H1 (cell line): Measurements from ENCODE around the gene PKD1L1. TPM values are rescaled to one million over a fixed set of nuclear protein-coding genes. Genes with fewer than 3 reads are reported as not detected.

Experiments used
- CTCF ChIA-PET: fragments of 300-600 bp; sonication (Branson Sonifier 250); formaldehyde crosslinking; loops from one replicate; lab custom pipeline; 2021; ENCODE audit not compliant: partially characterized antibody; lab: Charles Lee
- POLR2A ChIA-PET: fragments of 300-600 bp; sonication (Branson Sonifier 250); formaldehyde crosslinking; loops from one replicate; lab custom pipeline; 2021; ENCODE audit warnings: inconsistent platforms; ENCODE audit not compliant: partially characterized antibody; lab: Charles Lee
- DNase-seq, 2 experiments: peaks; one replicate each; pipeline versions ENCODE4 v3.0.0 to v3.0.0-alpha.2; 2010 to 2022; ENCODE audit warnings: low spot score in 2 of 2, low read depth in 1 of 2, mixed read lengths in 1 of 2
- FAIRE-seq: peaks from 2 replicates; lab custom pipeline; 2011; peaks lifted over from hg19 to GRCh38; lab: Jason Lieb, UNC
- H2AFZ ChIP-seq: 2 replicates; pipeline ENCODE4 v1.8.1; 2012; ENCODE audit warnings: low read length, inconsistent platforms
- H2AK5ac ChIP-seq: 2 replicates; pipeline ENCODE4 v1.6.1; 2013; ENCODE audit warnings: low read depth, low read length
- H2BK120ac ChIP-seq: replicated peaks from 2 replicates; pipeline ENCODE3; 2013; ENCODE audit warnings: low read depth, low read length, inconsistent platforms
- H2BK12ac ChIP-seq: 2 replicates; pipeline ENCODE4 v1.6.1; 2013; ENCODE audit warnings: low read depth, low read length
- H2BK15ac ChIP-seq: 2 replicates; pipeline ENCODE4 v1.6.1; 2013; ENCODE audit warnings: low read length
- H2BK20ac ChIP-seq: 2 replicates; pipeline ENCODE4 v1.6.1; 2013; ENCODE audit warnings: low read length
- H2BK5ac ChIP-seq: 2 replicates; pipeline ENCODE4 v1.6.1; 2013; ENCODE audit warnings: low read depth, low read length
- H3K14ac ChIP-seq: 2 replicates; pipeline ENCODE4 v1.6.1; 2013; ENCODE audit warnings: inconsistent platforms; ENCODE audit not compliant: insufficient read length
- H3K18ac ChIP-seq: 2 replicates; pipeline ENCODE4 v1.6.1; 2013; ENCODE audit warnings: low read length; ENCODE audit errors: extremely low read depth
- H3K23ac ChIP-seq: 2 replicates; pipeline ENCODE4 v1.6.1; 2013; ENCODE audit warnings: inconsistent platforms; ENCODE audit not compliant: insufficient read length
- H3K23me2 ChIP-seq: 2 replicates; pipeline ENCODE4 v1.6.1; 2013; ENCODE audit warnings: low read depth, low read length
- H3K27ac ChIP-seq: 2 replicates; pipeline ENCODE4 v1.6.1; 2011; ENCODE audit warnings: low read depth, low read length, inconsistent platforms
- H3K27me3 ChIP-seq, 4 experiments: replicated peaks in 1 of 4; 1 replicate in 1 of 4; 2 replicates in 3 of 4; pipeline versions ENCODE4 v1.6.1 to v1.8.1; 2011 to 2013; ENCODE audit warnings: low read length in 3 of 4, mild to moderate bottlenecking in 3 of 4, inconsistent platforms in 2 of 4, mixed read lengths in 2 of 4, moderate library complexity in 1 of 4; ENCODE audit not compliant: control insufficient read depth in 3 of 4, insufficient read depth in 3 of 4; ENCODE audit errors: extremely low read depth in 1 of 4
- H3K36me3 ChIP-seq, 4 experiments: 2 replicates each; pipeline versions ENCODE4 v1.6.1 to v1.8.1; 2011 to 2013; ENCODE audit warnings: mild to moderate bottlenecking in 4 of 4, low read length in 3 of 4, moderate library complexity in 2 of 4, control low read depth in 1 of 4, inconsistent platforms in 1 of 4; ENCODE audit not compliant: insufficient read depth in 4 of 4, control insufficient read depth in 2 of 4
- H3K4ac ChIP-seq: replicated peaks from 2 replicates; pipeline ENCODE3; 2013; ENCODE audit warnings: low read length, low read depth, mixed read lengths, inconsistent platforms; ENCODE audit not compliant: insufficient read length
- H3K4me1 ChIP-seq, 4 experiments: replicated peaks in 1 of 4; 1 replicate in 1 of 4; 2 replicates in 3 of 4; pipeline versions ENCODE4 v1.6.1 to v1.8.1; 2011 to 2013; ENCODE audit warnings: low read length in 3 of 4, inconsistent platforms in 2 of 4, mixed read lengths in 1 of 4; ENCODE audit not compliant: insufficient read depth in 4 of 4, control insufficient read depth in 3 of 4
- H3K4me2 ChIP-seq, 2 experiments: 2 replicates each; pipeline versions ENCODE4 v1.6.1 to v1.8.1; 2011 to 2013; ENCODE audit warnings: low read depth in 2 of 2, low read length in 2 of 2, control low read depth in 1 of 2, inconsistent platforms in 1 of 2, mild to moderate bottlenecking in 1 of 2; ENCODE audit not compliant: insufficient read depth in 1 of 2
- H3K4me3 ChIP-seq, 4 experiments: fragments of 200-600, 300-600 bp in 1 of 4; sonication (generic), shearing (Covaris generic), sonication (Bioruptor Twin) in 1 of 4; 2 replicates each; pipeline versions ENCODE4 v1.5.1 to v1.8.1; 2011 to 2016; ENCODE audit warnings: low read length in 4 of 4, low read depth in 3 of 4, control low read depth in 2 of 4, inconsistent platforms in 2 of 4, mild to moderate bottlenecking in 2 of 4, mixed read lengths in 1 of 4, moderate library complexity in 1 of 4; ENCODE audit not compliant: insufficient read depth in 2 of 4; ENCODE audit errors: extremely low read depth in 1 of 4
- H3K56ac ChIP-seq: replicated peaks from 2 replicates; pipeline ENCODE3; 2013; ENCODE audit warnings: low read depth, mild to moderate bottlenecking, mixed read lengths, low read length, inconsistent platforms; ENCODE audit not compliant: insufficient read length
- H3K79me1 ChIP-seq: 2 replicates; pipeline ENCODE4 v1.6.1; 2013; ENCODE audit warnings: low read depth, low read length, control low read depth
- H3K79me2 ChIP-seq, 2 experiments: 2 replicates each; pipeline versions ENCODE4 v1.6.1 to v1.8.1; 2012 to 2013; ENCODE audit warnings: low read length in 2 of 2, mild to moderate bottlenecking in 2 of 2, inconsistent platforms in 1 of 2; ENCODE audit not compliant: insufficient read depth in 2 of 2, control insufficient read depth in 1 of 2
- H3K9ac ChIP-seq, 4 experiments: replicated peaks in 1 of 4; 1 replicate in 1 of 4; 2 replicates in 3 of 4; pipeline versions ENCODE4 v1.6.1 to v1.8.1; 2011 to 2013; ENCODE audit warnings: low read depth in 3 of 4, low read length in 3 of 4, control low read depth in 2 of 4, mild to moderate bottlenecking in 2 of 4, moderate library complexity in 2 of 4, inconsistent platforms in 1 of 4; ENCODE audit errors: extremely low read depth in 1 of 4
- H3K9me3 ChIP-seq, 2 experiments: 2 replicates each; pipeline versions ENCODE4 v1.6.1 to v1.8.1; 2012 to 2013; ENCODE audit warnings: mild to moderate bottlenecking in 2 of 2, moderate library complexity in 2 of 2, control low read depth in 1 of 2, inconsistent platforms in 1 of 2, low read depth in 1 of 2, low read length in 1 of 2, mixed read lengths in 1 of 2; ENCODE audit not compliant: insufficient read depth in 2 of 2
- H4K20me1 ChIP-seq, 2 experiments: replicated peaks in 1 of 2; 2 replicates each; pipeline versions ENCODE3 to v1.8.1; 2011 to 2013; ENCODE audit warnings: inconsistent platforms in 2 of 2, low read length in 2 of 2, mild to moderate bottlenecking in 1 of 2; ENCODE audit not compliant: insufficient read depth in 2 of 2, control insufficient read depth in 1 of 2
- H4K5ac ChIP-seq: 2 replicates; pipeline ENCODE4 v1.6.1; 2013; ENCODE audit warnings: low read length, low read depth, mixed read lengths, inconsistent platforms; ENCODE audit not compliant: insufficient read length
- H4K8ac ChIP-seq: 2 replicates; pipeline ENCODE4 v1.8.0; 2013; ENCODE audit warnings: mild to moderate bottlenecking, moderate library complexity, low read length, inconsistent platforms; ENCODE audit not compliant: insufficient read depth; ENCODE audit errors: extremely low read depth
- H4K91ac ChIP-seq: replicated peaks from 2 replicates; pipeline ENCODE3; 2013; ENCODE audit warnings: low read length, mixed read lengths, inconsistent platforms; ENCODE audit not compliant: insufficient read length
- CBX5 ChIP-seq: fragments of 300-800, 300-1000 bp; sonication (generic); IDR thresholded peaks from 2 replicates; pipeline ENCODE4 v1.7.1; 2016; ENCODE audit warnings: antibody characterized with exemption, low read length, low read depth
- EGR1 ChIP-seq: IDR thresholded peaks from 2 replicates; pipeline ENCODE4 v1.6.1; 2011; ENCODE audit warnings: low read depth, low read length, borderline replicate concordance
- JUN ChIP-seq: IDR thresholded peaks from 2 replicates; pipeline ENCODE4 v1.6.1; 2011; ENCODE audit warnings: low read depth, mild to moderate bottlenecking, improper control_type of control experiment, low read length
- KDM4A ChIP-seq: IDR thresholded peaks from one replicate; pipeline ENCODE4 v1.7.1; 2012; ENCODE audit warnings: low read depth, mild to moderate bottlenecking, moderate library complexity, low read length, inconsistent platforms; ENCODE audit not compliant: severe bottlenecking
- KDM5A ChIP-seq: fragments of 200-600 bp; IDR thresholded peaks from 2 replicates; pipeline ENCODE4 v1.7.1; 2012; ENCODE audit warnings: mild to moderate bottlenecking, low read length, inconsistent platforms, mixed read lengths
- WGBS, 2 experiments: shearing (Covaris generic) in 1 of 2; methylation state at CpG; one replicate each; pipeline versions ENCODE4 v1.1.6 to v1.1.7; 2013 to 2015; ENCODE audit warnings: low lambda C conversion rate in 2 of 2, mixed read lengths in 2 of 2, inconsistent platforms in 1 of 2, low coverage in 1 of 2, missing lambda C conversion rate in 1 of 2; ENCODE audit not compliant: insufficient replicate concordance in 2 of 2, insufficient coverage in 1 of 2, insufficient read length in 1 of 2; ENCODE audit errors: extremely low coverage in 1 of 2, missing lambda C conversion rate in 1 of 2; 5-methylcytosine and 5-hydroxymethylcytosine counted together
- polyA plus RNA-seq, 7 experiments: library from polyadenylated mRNA; depleted of rRNA in 3 of 7; stranded (reverse) in 5 of 7; unstranded in 2 of 7; fragments of >200 nt in 5 of 7; fragments of 200-250 nt in 2 of 7; gene quantifications; 1 replicate in 5 of 7; 2 replicates in 1 of 7; 4 replicates in 1 of 7; pipeline versions ENCODE4 v1.2.1 to v1.2.3, GENCODE V29; 2011 to 2013; ENCODE audit warnings: missing spikeins in 2 of 7, mixed read lengths in 2 of 7
- total RNA-seq: library from RNA; stranded (reverse); fragmentation: NEBNext Ultra II Directional; extraction: Animal tissue kit (Norgen Biotek cat#: 25700); gene quantifications from 2 replicates; pipeline ENCODE4 v1.2.1, GENCODE V29; 2021

The PKD1L1 gene
- total and polyA plus RNA-seq, 2 of the 8 experiments (the other 6 are each of a cell fraction or from before 2014, with no cell fraction given) = 0.22 to 0.35 TPM

DNA sequence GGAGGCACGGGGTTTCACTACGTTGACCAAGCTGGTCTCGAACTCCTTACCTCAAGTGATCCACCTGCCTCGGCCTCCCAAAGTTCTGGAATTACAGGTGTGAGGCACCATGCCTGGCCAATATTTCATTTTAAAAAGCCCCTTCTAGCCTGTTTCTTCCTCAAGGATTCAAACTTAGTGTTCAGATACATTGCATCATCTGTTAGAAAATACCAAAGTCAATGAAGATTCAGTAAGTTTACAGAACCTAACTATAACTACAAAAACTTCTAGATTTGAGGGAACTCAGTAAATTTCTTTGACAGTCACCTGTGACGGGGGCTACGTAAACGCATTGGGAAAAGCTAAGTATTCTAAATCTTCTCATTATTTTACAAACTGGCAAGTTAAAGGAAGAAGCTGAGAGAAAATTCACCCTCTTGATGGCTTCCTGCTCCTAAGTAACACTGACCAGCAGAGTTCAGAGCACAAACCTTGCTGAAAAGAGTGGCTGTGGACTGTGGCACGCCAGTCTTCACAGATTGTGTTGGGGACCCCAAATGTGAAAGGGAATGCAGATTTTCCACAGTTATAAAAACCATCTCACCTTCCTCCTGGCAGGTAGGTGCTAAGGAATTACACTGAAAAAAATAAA, 162.2 kb downstream of the PKD1L1 start:
- POLR2A ChIA-PET = interaction anchor here (0.6 kb wide), 1 partner anchor 316 kb away, joined by 3 read pairs; no protein-coding TSS in a partner anchor
- Histone ChIP-seq H3K18ac (peak overlapping the region; percentile 87; the same call in 1 of the 2 replicates), H3K4me2 (no peak overlapping the region), H3K23ac (no peak overlapping the region), H3K23me2 (no peaks in the 10 kb centered on the region), H3K14ac (no peak overlapping the region), H4K20me1 (no peaks in the 10 kb centered on the region), H3K4me1 (peaks cover 0 to 5% (median 3%) of the 10 kb centered on the region in 4 experiments; a peak in 5 of 7 replicates), H3K36me3 (no peaks in the 10 kb centered on the region), H2AFZ (peak overlapping the region; percentile 73), H3K4ac (no peak overlapping the region), H3K27ac (no peak overlapping the region), H2BK120ac (no peak overlapping the region), H3K27me3 (no peaks in the 10 kb centered on the region), H4K8ac (no peak overlapping the region), H2AK5ac (no peak overlapping the region), H3K9ac (no peak overlapping the region), H3K56ac (no peak overlapping the region), H4K5ac (no peak overlapping the region), H3K79me1 (no peaks in the 10 kb centered on the region), H2BK12ac (peak overlapping the region; percentile 60; the same call in 1 of the 2 replicates), H3K9me3 (no peaks in the 10 kb centered on the region), H3K79me2 (no peaks in the 10 kb centered on the region), H2BK5ac (peak overlapping the region; percentile 60; the same call in 1 of the 2 replicates), H2BK15ac (no peak overlapping the region), H2BK20ac (no peak overlapping the region), H3K4me3 (no peak overlapping the region), H4K91ac (no peak overlapping the region)
- CTCF ChIA-PET = interaction anchor here (0.6 to 1.5 kb wide), 6 partner anchors 11 to 302 kb away, joined by 3 read pairs; no protein-coding TSS in a partner anchor
- no peak for DNase-seq
- FAIRE-seq = no peak
- 81% methylated on average over 8 of the region's 8 CpGs; no CpG with 5 or more reads in 1 of the 2 experiments for WGBS, 2 experiments
- no peak for TF ChIP-seq EGR1
- TF ChIP-seq JUN = no peak
- TF ChIP-seq KDM5A = no peak
- no peak for TF ChIP-seq CBX5
- no peak for TF ChIP-seq KDM4A
